T47D (cell line): Measurements from ENCODE around the gene SCGB2B2.
"Not testable (repeated sequence)": the region's sequence is repeated elsewhere in the genome, so short reads cannot be mapped to it uniquely, and the experiment has no call there.

ENCODE experiments used
- DNase-seq, 2 experiments: peaks; one replicate each; pipeline versions ENCODE4 v3.0.0 to v3.0.0-alpha.2; 2011 to 2012; ENCODE audit warnings: low read depth in 1 of 2, low spot score in 1 of 2
- JUND ChIP-seq: IDR thresholded peaks from 2 replicates; pipeline ENCODE4 v1.6.1; 2012; ENCODE audit warnings: low read depth
- in situ Hi-C: cut with HindIII; loops from 2 replicates; pipeline ENCODE4 v1.10.0; 2016; ENCODE audit warnings: low sequenced_read_pairs, low pct_unique_long_range_greater_than_20kb

SCGB2B2 gene, protein sequence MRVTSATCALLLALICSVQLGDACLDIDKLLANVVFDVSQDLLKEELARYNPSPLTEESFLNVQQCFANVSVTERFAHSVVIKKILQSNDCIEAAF

DNA sequence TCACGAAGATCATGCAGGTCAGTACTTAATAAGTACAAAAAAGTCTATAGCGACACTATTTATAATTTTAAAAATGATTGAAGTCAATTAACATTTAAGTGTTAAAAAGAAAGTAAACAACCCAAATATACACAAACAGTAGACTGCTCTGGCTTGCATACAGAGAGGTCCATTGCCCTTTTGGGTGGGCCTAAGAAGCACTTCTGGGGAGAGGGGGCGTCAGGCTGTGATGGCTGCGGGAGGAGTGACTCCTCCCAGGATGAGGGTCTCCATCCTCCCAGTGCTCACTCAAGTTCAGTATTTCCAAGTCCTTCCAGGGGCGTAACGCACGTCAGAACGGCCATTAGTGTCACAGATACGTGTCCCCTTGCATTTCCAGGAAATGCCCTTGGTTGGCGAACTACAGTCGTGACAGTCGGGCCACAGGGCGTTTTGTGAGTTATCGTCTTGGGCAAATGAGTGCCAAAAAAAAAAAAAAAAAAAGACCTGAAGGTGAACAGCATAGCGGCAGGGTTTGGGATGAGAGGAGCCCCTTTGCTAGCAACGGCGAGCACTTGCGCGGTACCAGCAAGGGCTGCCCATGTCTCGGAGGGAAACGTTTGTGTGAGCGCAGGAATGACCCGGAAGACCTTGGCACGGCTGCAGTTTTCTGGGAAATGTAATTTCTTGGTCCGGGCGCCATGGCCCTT, at the start of gene SCGB2B2:
Gene SCGB2B2 (minus strand): TSS at position 463 of the 689 bp plus-strand sequence. CDS start 82,596 bp downstream, outside the sequence.
- DNase-seq, result peak in 1 of 2 experiments; percentile 30
- in situ Hi-C loops, result no loop called here
- no peak for TF ChIP-seq JUND

DNA sequence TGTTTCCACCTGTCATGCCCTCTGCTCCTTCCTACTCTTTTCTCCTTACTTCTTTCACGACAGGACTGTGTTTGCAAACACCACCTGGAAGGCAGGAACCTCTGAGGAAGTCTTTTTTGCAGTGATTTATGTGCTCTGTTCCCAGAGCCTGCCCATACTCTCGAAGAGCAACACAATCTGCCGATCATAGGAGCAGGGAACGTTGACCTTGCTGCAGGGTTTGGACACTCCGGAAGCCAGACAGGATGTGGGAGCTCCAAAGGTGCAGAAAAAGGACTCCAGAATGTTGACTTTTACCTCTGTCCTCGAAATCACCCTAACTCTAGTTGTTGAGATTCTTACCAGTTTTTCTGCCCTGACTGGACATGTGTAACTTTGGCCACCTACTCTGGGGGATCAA, 48.4 kb upstream of the SCGB2B2 start:
- TF ChIP-seq JUND, result no peak
- in situ Hi-C loops, result no loop called here
- peak in 1 of 2 experiments; percentile 44 for DNase-seq

DNA sequence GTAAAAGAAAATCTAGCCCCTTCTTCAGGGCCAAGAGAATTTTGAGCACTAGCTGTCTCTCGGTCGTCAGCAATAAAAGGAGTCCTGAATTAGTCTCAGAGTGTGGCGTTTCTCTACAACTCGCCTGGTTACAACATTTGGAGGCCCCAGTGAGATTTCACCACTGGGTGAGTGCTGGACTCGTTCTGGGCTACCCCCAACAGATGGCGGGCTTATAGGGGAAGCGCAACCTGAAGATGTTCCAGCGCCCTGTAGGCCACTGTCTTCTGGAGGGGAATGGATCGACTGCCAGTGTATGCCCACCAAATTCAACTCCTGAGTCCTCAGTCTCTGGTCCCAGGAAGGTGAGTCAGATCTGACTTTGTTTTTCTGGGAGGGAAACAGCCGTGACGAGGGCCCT, 45.4 kb upstream of the SCGB2B2 start:
- TF ChIP-seq JUND, result no peak
- no peak for DNase-seq
- in situ Hi-C loops, result no loop called here

- DNase-seq, result no peak
- in situ Hi-C loops, result no loop called here
- no peak for TF ChIP-seq JUND
Measured at GRCh38 chr19:34715357-34715756, 38.4 kb upstream of the SCGB2B2 start.

- no peak for DNase-seq
- no peak for TF ChIP-seq JUND
- in situ Hi-C loops, result no loop called here
Measured at GRCh38 chr19:34713262-34713637, 36.3 kb upstream of the SCGB2B2 start.

DNA sequence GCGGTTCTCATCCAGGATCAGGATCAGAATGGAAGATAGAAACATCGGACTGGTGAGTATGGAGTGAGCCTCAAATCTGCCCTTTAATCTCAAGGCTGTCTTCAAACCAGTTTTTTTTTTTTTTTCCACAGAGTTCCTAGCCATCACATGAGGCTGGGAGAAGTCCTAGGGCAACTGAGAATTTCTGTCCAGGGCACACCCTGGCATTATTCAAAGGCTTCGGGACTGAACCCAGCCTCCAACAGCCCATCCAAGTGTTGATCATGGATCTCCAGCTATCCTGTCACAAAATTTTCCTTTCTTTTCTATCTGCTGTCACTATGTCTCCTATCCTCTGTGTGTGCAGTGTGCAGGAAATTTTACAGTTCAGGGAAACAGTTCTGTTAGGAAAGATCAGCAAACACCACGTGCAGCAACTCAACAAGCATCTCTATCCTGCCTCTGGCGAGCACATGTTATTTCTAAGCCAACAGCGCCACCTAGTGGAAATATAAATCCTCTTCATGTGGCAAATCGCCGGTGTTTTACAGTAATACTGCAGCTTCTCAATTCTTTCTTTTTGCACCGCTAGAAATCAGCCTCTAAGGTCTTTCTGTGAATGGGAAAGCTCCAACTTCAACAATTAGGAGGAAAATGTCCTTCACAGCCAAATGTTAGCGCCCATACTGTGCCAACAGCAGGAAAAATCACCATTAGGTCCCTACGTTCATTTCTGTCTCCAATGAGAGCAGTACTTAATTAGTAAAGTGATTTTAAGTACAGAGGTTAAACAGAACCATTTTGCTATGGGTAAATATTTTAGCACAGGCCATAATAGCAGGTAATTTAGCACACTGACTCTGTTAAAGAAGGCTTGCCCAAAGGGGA, 35.7 kb upstream of the SCGB2B2 start:
- peak; percentile 19 to 84 for DNase-seq
- TF ChIP-seq JUND, result no peak
- in situ Hi-C loops, result no loop called here

GRCh38 chr19:34711890-34712289, 34.9 kb upstream of the SCGB2B2 start:
- in situ Hi-C loops, result no loop called here
- TF ChIP-seq JUND, result no peak
- DNase-seq, result no peak

DNA sequence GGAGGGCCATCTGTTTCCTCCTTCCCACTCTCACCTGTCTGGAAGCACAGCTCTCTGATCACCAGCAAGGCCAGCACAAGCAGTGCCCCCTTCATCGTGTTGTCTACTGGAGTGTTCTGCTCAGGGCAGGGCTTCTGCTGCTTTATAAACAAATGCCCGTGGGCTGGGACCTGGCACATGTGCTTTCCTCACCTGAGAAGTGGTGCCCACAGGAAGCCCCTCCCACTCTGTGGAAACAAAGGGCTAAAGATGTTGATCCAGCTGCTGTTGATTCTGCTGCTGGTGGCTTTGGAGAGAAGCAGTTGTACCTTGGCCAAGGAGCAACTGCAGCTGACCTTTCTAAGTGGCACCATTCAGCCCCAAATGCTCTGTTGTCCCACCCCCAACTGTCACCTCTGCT, 30.7 kb upstream of the SCGB2B2 start:
- TF ChIP-seq JUND, result no peak
- DNase-seq, result no peak
- in situ Hi-C loops, result no loop called here

GRCh38 chr19:34692549-34692948, 15.6 kb upstream of the SCGB2B2 start:
- DNase-seq, result no peak
- no peak for TF ChIP-seq JUND
- in situ Hi-C loops, result no loop called here

GRCh38 chr19:34690372-34690771, 13.4 kb upstream of the SCGB2B2 start:
- TF ChIP-seq JUND, result no peak

DNA sequence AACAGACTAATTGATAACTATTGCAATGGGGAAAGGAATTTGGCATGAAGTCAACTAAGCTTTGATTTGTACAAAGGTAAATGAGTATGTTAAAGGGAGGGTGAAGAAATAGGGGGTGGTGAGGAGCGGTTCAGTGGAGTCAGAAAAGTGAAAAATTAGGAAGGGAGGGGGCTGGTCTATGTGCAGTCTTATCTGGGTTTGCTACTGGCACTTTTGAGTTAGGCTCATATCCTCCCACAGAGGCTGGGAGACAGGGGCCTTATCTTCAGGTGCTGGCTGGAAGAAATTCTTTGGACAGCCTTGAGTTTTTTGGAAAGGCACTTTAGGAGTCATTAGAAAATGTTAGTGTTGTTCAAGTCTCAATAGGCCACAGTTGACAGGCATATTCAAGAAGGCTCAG, 11.6 kb upstream of the SCGB2B2 start:
- in situ Hi-C loops, result no loop called here
- no peak for TF ChIP-seq JUND
- no peak for DNase-seq

More at GRCh38 chr19:34690372-34690771, 13.4 kb upstream of the SCGB2B2 start:
- no peak for DNase-seq
- in situ Hi-C loops, result no loop called here

DNA sequence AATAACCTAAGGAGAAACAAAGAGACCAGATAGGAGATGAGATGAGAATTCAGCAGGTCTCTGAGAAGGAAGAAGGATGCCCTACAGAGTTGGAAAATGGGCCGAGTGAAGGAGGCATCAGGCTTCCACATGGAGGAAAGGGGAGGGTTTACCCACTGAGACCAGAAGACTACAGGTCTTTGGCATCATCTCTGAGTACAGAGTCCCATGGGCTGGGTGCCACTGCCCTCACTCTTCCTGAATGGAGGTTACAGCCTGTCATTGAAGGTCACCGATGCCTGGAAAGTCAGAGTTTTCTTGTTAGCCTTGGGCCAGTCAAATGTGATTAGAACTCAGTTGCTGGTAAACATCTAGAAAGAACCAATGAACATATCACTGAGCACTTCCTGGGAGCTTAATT, 10.4 kb upstream of the SCGB2B2 start:
- in situ Hi-C loops, result no loop called here
- TF ChIP-seq JUND, result no peak

GRCh38 chr19:34686455-34686854, 9.5 kb upstream of the SCGB2B2 start:
- no peak for TF ChIP-seq JUND
- in situ Hi-C loops, result no loop called here
- no peak for DNase-seq

More for the DNA sequence above, 10.4 kb upstream of the SCGB2B2 start:
- DNase-seq, result no peak

DNA sequence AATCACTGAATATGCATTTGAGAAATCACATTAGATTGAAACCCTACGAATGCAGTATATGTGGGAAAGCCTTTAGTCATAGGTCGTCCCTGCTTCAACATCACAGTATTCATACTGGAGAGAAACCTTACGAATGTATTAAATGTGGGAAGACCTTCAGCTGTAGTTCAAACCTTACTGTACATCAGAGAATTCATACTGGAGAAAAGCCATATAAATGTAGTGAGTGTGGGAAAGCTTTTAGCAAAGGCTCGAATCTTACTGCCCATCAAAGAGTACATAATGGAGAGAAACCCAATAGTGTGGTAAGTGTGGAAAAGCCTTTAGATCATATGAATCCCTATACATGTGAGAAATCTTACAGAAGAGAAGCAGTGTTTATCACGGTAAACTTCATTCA, 8.3 kb upstream of the SCGB2B2 start:
- DNase-seq, in situ Hi-C loops: not testable (repeated sequence)
